GM12878 (cell line): Measurements from ENCODE around the gene PDHA1. TPM values are rescaled to one million over a fixed set of nuclear protein-coding genes. Genes with fewer than 3 reads are reported as not detected.

Source experiments
- ATAC-seq: fragments of 200-7000 bp; cut with Tn5 transposase; 3 replicates; pipeline ENCODE4 v1.9.1; 2020; ENCODE audit warnings: mild to moderate bottlenecking, moderate library complexity
- BruUV-seq: library from RNA; stranded (reverse); fragments of 400-500 nt; replicated peaks from 2 replicates; lab custom pipeline; 2021; lab: Mats Ljungman, UMichigan
- CTCF ChIA-PET: fragments of 300-600 bp; sonication (Branson Sonifier 250); formaldehyde crosslinking; extraction: SDS; loops from one replicate; lab custom pipeline; 2021; ENCODE audit warnings: inconsistent platforms; lab: Yijun Ruan, JAX
- POLR2A ChIA-PET: fragments of 350-600 bp; formaldehyde crosslinking; extraction: SDS; loops from one replicate; lab custom pipeline; 2021; ENCODE audit warnings: inconsistent platforms; lab: Charles Lee
- RAD21 ChIA-PET: fragments of 300-600 bp; sonication (Branson Sonifier 250); formaldehyde crosslinking; loops from one replicate; lab custom pipeline; 2023; ENCODE audit warnings: antibody characterized with exemption; ENCODE audit not compliant: unreplicated experiment; lab: Charles Lee
- SMC1A ChIA-PET: fragments of 300-600 bp; sonication (Branson Sonifier 250); formaldehyde crosslinking; loops from one replicate; lab custom pipeline; 2023; ENCODE audit not compliant: unreplicated experiment, uncharacterized antibody; lab: Charles Lee
- DNase-seq: peaks from one replicate; pipeline ENCODE4 v3.0.0-alpha.2; 2011; ENCODE audit warnings: low read depth, low spot score
- FAIRE-seq: peaks from 3 replicates; lab custom pipeline; 2011; peaks lifted over from hg19 to GRCh38; lab: Jason Lieb, UNC
- H2AFZ ChIP-seq: 2 replicates; pipeline ENCODE4 v1.6.0; 2011; ENCODE audit warnings: low read depth, low read length, control low read depth; ENCODE audit not compliant: control insufficient read depth
- H3K27ac ChIP-seq: 2 replicates; pipeline ENCODE4 v1.5.1; 2011; ENCODE audit warnings: control low read depth; ENCODE audit not compliant: control insufficient read depth, insufficient read depth
- H3K27me3 ChIP-seq, 2 experiments: replicated peaks in 1 of 2; 2 replicates each; pipeline versions ENCODE4 v1.6.0 to v1.6.1; 2011; ENCODE audit warnings: low read length in 1 of 2; ENCODE audit not compliant: control insufficient read depth in 2 of 2, insufficient read depth in 2 of 2
- H3K36me3 ChIP-seq, 2 experiments: 2 replicates each; pipeline ENCODE4 v1.5.1; 2011; ENCODE audit warnings: low read length in 1 of 2; ENCODE audit not compliant: control insufficient read depth in 2 of 2, insufficient read depth in 2 of 2
- H3K4me1 ChIP-seq: 2 replicates; pipeline ENCODE4 v1.6.1; 2011; ENCODE audit warnings: mild to moderate bottlenecking, low read length, moderate library complexity, mixed read lengths; ENCODE audit not compliant: control insufficient read depth, insufficient read depth
- H3K4me2 ChIP-seq: 2 replicates; pipeline ENCODE4 v1.6.0; 2011; ENCODE audit warnings: control low read depth; ENCODE audit not compliant: control insufficient read depth, insufficient read depth
- H3K4me3 ChIP-seq: fragments of 200-600 bp; sonication (generic); 2 replicates; pipeline ENCODE4 v1.5.1; 2016
- H3K79me2 ChIP-seq: 2 replicates; pipeline ENCODE4 v1.6.0; 2011; ENCODE audit warnings: low read length; ENCODE audit not compliant: control insufficient read depth, insufficient read depth
- H3K9ac ChIP-seq: 2 replicates; pipeline ENCODE4 v1.8.0; 2011; ENCODE audit warnings: low read length, control low read depth, mixed read lengths; ENCODE audit not compliant: control insufficient read depth, insufficient read depth
- H3K9me3 ChIP-seq: replicated peaks from 3 replicates; pipeline ENCODE4 v1.5.1; 2011; ENCODE audit warnings: mild to moderate bottlenecking, low read length; ENCODE audit not compliant: control insufficient read depth, insufficient read depth
- H4K20me1 ChIP-seq: 2 replicates; pipeline ENCODE4 v1.6.0; 2011; ENCODE audit not compliant: control insufficient read depth, insufficient read depth
- BCLAF1 ChIP-seq: fragments of 450-650 bp; IDR thresholded peaks from 2 replicates; pipeline ENCODE4 v1.6.1; 2017; ENCODE audit warnings: antibody characterized with exemption, mild to moderate bottlenecking, moderate library complexity
- E2F8 ChIP-seq: fragments of 450-650 bp; IDR thresholded peaks from 2 replicates; pipeline ENCODE4 v1.6.1; 2018; ENCODE audit warnings: mild to moderate bottlenecking, low read depth, moderate library complexity; ENCODE audit not compliant: partially characterized antibody
- ESRRA ChIP-seq: IDR thresholded peaks from 2 replicates; pipeline ENCODE4 v1.6.1; 2012; ENCODE audit warnings: mild to moderate bottlenecking, low read length, improper control_type of control experiment
- KLF5 ChIP-seq: fragments of 450-650 bp; IDR thresholded peaks from 2 replicates; pipeline ENCODE4 v1.6.1; 2014; ENCODE audit warnings: mild to moderate bottlenecking; ENCODE audit not compliant: partially characterized antibody
- MAX ChIP-seq: IDR thresholded peaks from 2 replicates; pipeline ENCODE4 v1.6.1; 2012; ENCODE audit warnings: low read depth, low read length, improper control_type of control experiment
- MEF2B ChIP-seq: fragments of 450-650 bp; IDR thresholded peaks from 2 replicates; pipeline ENCODE4 v1.6.1; 2018; ENCODE audit warnings: mild to moderate bottlenecking, moderate library complexity; ENCODE audit not compliant: partially characterized antibody, poor library complexity, severe bottlenecking
- POLR2AphosphoS5 ChIP-seq: IDR thresholded peaks from 2 replicates; pipeline ENCODE4 v1.6.1; 2011; ENCODE audit warnings: mild to moderate bottlenecking, low read length, inconsistent platforms
- RAD21 ChIP-seq: IDR thresholded peaks from 2 replicates; pipeline ENCODE4 v1.6.1; 2011; ENCODE audit warnings: mild to moderate bottlenecking, low read depth, low read length, moderate library complexity; ENCODE audit not compliant: insufficient read depth
- RELA ChIP-seq: fragments of 450-650 bp; IDR thresholded peaks from 2 replicates; pipeline ENCODE4 v1.8.0; 2014; ENCODE audit warnings: borderline replicate concordance; ENCODE audit not compliant: partially characterized antibody
- RFX5 ChIP-seq: IDR thresholded peaks from 2 replicates; pipeline ENCODE4 v1.6.1; 2011; ENCODE audit warnings: low read depth, low read length, improper control_type of control experiment
- SMAD1 ChIP-seq: fragments of 450-650 bp; IDR thresholded peaks from 2 replicates; pipeline ENCODE4 v1.6.1; 2018; ENCODE audit warnings: mild to moderate bottlenecking, low read depth; ENCODE audit not compliant: partially characterized antibody
- SMAD5 ChIP-seq: IDR thresholded peaks from 2 replicates; pipeline ENCODE4 v1.6.1; 2016; ENCODE audit warnings: antibody characterized with exemption, low read depth
- SMC3 ChIP-seq: IDR thresholded peaks from 2 replicates; pipeline ENCODE4 v1.6.1; 2011; ENCODE audit warnings: low read length, improper control_type of control experiment, borderline replicate concordance
- SPI1 ChIP-seq: IDR thresholded peaks from 2 replicates; pipeline ENCODE4 v1.6.1; 2011; ENCODE audit warnings: low read depth, mild to moderate bottlenecking, low read length, moderate library complexity, borderline replicate concordance; ENCODE audit not compliant: insufficient read depth
- YY1 ChIP-seq: IDR thresholded peaks from 2 replicates; pipeline ENCODE4 v1.6.1; 2011; ENCODE audit warnings: low read depth, mild to moderate bottlenecking, low read length
- ZZZ3 ChIP-seq: IDR thresholded peaks from 2 replicates; pipeline ENCODE4 v1.6.1; 2011; ENCODE audit warnings: low read depth; ENCODE audit not compliant: control insufficient read depth, insufficient read length
- WGBS: methylation state at CpG from one replicate; pipeline ENCODE4 v1.1.6; 2016; ENCODE audit warnings: low lambda C conversion rate; ENCODE audit not compliant: insufficient replicate concordance, insufficient coverage; ENCODE audit errors: missing lambda C conversion rate; 5-methylcytosine and 5-hydroxymethylcytosine counted together
- in situ Hi-C: fragments of 300-500 bp; cut with MboI; formaldehyde crosslinking; loops from 9 replicates; pipeline ENCODE4 v1.14.3; 2018; ENCODE audit warnings: mixed read lengths
- intact Hi-C: fragments of 100-400 bp; cut with micrococcal nuclease; formaldehyde crosslinking; loops from one replicate; pipeline ENCODE4 v1.14.2; 2022; ENCODE audit not compliant: unreplicated experiment
- polyA plus RNA-seq, 11 experiments: library from polyadenylated mRNA; depleted of rRNA in 4 of 11; unstranded in 6 of 11; stranded (reverse) in 5 of 11; fragments of >200 nt; fragmentation: Nextera tagmentation in 4 of 11; fragmentation: Illumina TruSeq in 1 of 11; extraction: Ambion mirVana in 4 of 11; extraction: Trizol in 1 of 11; gene quantifications; 1 replicate in 1 of 11; 2 replicates in 10 of 11; pipeline versions ENCODE4 v1.2.1 to v1.2.3, GENCODE V29; 2011 to 2016; ENCODE audit warnings: inconsistent platforms in 2 of 11, missing spikeins in 2 of 11, low read depth in 1 of 11
- total RNA-seq, 4 experiments: library from RNA; depleted of rRNA in 3 of 4; stranded (reverse); fragments of >200 nt in 3 of 4; fragmentation: Illumina TruSeq in 1 of 4; extraction: Trizol in 1 of 4; gene quantifications; 2 replicates each; pipeline versions ENCODE4 v1.2.1 to v1.2.3, GENCODE V29; 2013 to 2021

The PDHA1 gene
- total and polyA plus RNA-seq, 10 of the 15 experiments (the other 5 are each of a cell fraction or from before 2014, with no cell fraction given), result 175 to 370 (median 270) TPM

- TF ChIP-seq MAX (no peak), ESRRA (no peak), KLF5 (no peak), POLR2AphosphoS5 (no peak), MEF2B (no peak), SPI1 (no peak), E2F8 (no peak)
These were observed 37.6 kb downstream of the PDHA1 start (continued) for GRCh38 chrX:19381326-19381725.

- H3K9ac ChIP-seq, result no peak overlapping the region
- in situ Hi-C loops, result no loop called here
- no TSS peak for BruUV-seq
- no peak for TF ChIP-seq BCLAF1
- peak; percentile 53 for TF ChIP-seq RAD21
- no peak for TF ChIP-seq RELA
- peak; percentile 57; the same call in 1 of the 2 replicates for TF ChIP-seq SMC3
- TF ChIP-seq ZZZ3, result no peak
- 0 out of 2 replicates have a peak, but pooled peaks have one; percentile 12 for TF ChIP-seq YY1
- TF ChIP-seq SMAD1, result no peak
- no peak for TF ChIP-seq RFX5
- no peak for TF ChIP-seq SMAD5
These were observed 38.9 kb downstream of the PDHA1 start for GRCh38 chrX:19382555-19383145.

More at GRCh38 chrX:19382555-19383145, 38.9 kb downstream of the PDHA1 start:
- no peak for DNase-seq
- POLR2A ChIA-PET, result no interaction called here
- Histone ChIP-seq H3K27me3 (no peaks in the 10 kb centered on the region), H3K4me2 (no peak overlapping the region), H3K9me3 (no peaks in the 10 kb centered on the region; the same call in 2 of the 3 replicates), H4K20me1 (no peaks in the 10 kb centered on the region), H3K27ac (no peak overlapping the region), H3K79me2 (no peaks in the 10 kb centered on the region), H2AFZ (no peak overlapping the region), H3K4me1 (no peaks in the 10 kb centered on the region), H3K4me3 (no peak overlapping the region), H3K36me3 (no peaks in the 10 kb centered on the region)
- SMC1A ChIA-PET, result interaction anchor here (0.6 to 1.7 kb wide), 2 partner anchors 153 to 989 kb away, joined by 3 to 6 read pairs; no protein-coding TSS in a partner anchor
- intact Hi-C loops, result no loop called here
- ATAC-seq, result peak; percentile 99
- no peak for FAIRE-seq
- WGBS, result 23% methylated on average over 16 of the region's 16 CpGs
- RAD21 ChIA-PET, result interaction anchor here (0.7 to 1.2 kb wide), 4 partner anchors 10 to 522 kb away, joined by 3 to 4 read pairs (median 4); no protein-coding TSS in a partner anchor
- CTCF ChIA-PET, result interaction anchor here (0.7 to 1.9 kb wide), 12 partner anchors 9 to 522 kb away, joined by 3 to 9 read pairs (median 4); no protein-coding TSS in a partner anchor
